NCI-H2029 (cell line): Measurements from ENCODE around the gene SPRTN.

Experiments used
- DNase-seq: peaks from one replicate; lab custom pipeline; 2025; lab: John Stamatoyannopoulos, UW

SPRTN gene

GRCh38 chr1:231338270-231339128, at the start of gene SPRTN:
SPRTN (plus strand) TSS chr1:231338293; CDS start chr1:231338384, 91 bp downstream.
- no peak for DNase-seq

- no peak for DNase-seq
Measured at GRCh38 chr1:231295938-231296337, 42.2 kb upstream of the SPRTN start.

GRCh38 chr1:231301990-231302389, 36.1 kb upstream of the SPRTN start:
- no peak for DNase-seq

- no peak for DNase-seq
Measured at GRCh38 chr1:231310391-231310934, 27.6 kb upstream of the SPRTN start.

GRCh38 chr1:231311720-231312431, 26.2 kb upstream of the SPRTN start:
- no peak for DNase-seq

GRCh38 chr1:231312432-231312788, 25.7 kb upstream of the SPRTN start:
- DNase-seq, result no peak

GRCh38 chr1:231313661-231314060, 24.4 kb upstream of the SPRTN start:
- no peak for DNase-seq

- DNase-seq, result no peak
Measured at GRCh38 chr1:231315887-231316286, 22.2 kb upstream of the SPRTN start.

- no peak for DNase-seq
Measured at GRCh38 chr1:231317306-231318014, 20.6 kb upstream of the SPRTN start.

- DNase-seq, result no peak
Measured at GRCh38 chr1:231318015-231318355, 20.1 kb upstream of the SPRTN start.

GRCh38 chr1:231318568-231318967, 19.5 kb upstream of the SPRTN start:
- DNase-seq, result no peak

GRCh38 chr1:231319080-231319479, 19.0 kb upstream of the SPRTN start:
- no peak for DNase-seq

GRCh38 chr1:231322880-231323530, 15.1 kb upstream of the SPRTN start:
- DNase-seq, result no peak

GRCh38 chr1:231324660-231325059, 13.4 kb upstream of the SPRTN start:
- DNase-seq, result no peak

- DNase-seq, result no peak
Measured at GRCh38 chr1:231326248-231326647, 11.8 kb upstream of the SPRTN start.

- DNase-seq, result no peak
Measured at GRCh38 chr1:231327617-231328016, 10.5 kb upstream of the SPRTN start.

GRCh38 chr1:231329483-231329882, 8.6 kb upstream of the SPRTN start:
- no peak for DNase-seq

- DNase-seq, result no peak
Measured at GRCh38 chr1:231332761-231333160, 5.3 kb upstream of the SPRTN start.

- DNase-seq, result no peak
Measured at GRCh38 chr1:231334079-231334666, 3.9 kb upstream of the SPRTN start.

GRCh38 chr1:231334952-231335351, 3.1 kb upstream of the SPRTN start:
- DNase-seq, result no peak
